SK-N-MC (cell line): ENCODE measurements around the gene CALCOCO2.

Experiments
- FOXP2 ChIP-seq: optimal IDR thresholded peaks from 2 replicates; pipeline ENCODE3; 2011; ENCODE audit warnings: mild to moderate bottlenecking, moderate library complexity; ENCODE audit not compliant: insufficient read depth; ENCODE audit errors: extremely low read length, control extremely low read depth
- POLR2AphosphoS5 ChIP-seq: IDR thresholded peaks from 2 replicates; pipeline ENCODE4 v1.6.1; 2012; ENCODE audit warnings: mild to moderate bottlenecking, low read depth, low read length, borderline replicate concordance

DNA sequence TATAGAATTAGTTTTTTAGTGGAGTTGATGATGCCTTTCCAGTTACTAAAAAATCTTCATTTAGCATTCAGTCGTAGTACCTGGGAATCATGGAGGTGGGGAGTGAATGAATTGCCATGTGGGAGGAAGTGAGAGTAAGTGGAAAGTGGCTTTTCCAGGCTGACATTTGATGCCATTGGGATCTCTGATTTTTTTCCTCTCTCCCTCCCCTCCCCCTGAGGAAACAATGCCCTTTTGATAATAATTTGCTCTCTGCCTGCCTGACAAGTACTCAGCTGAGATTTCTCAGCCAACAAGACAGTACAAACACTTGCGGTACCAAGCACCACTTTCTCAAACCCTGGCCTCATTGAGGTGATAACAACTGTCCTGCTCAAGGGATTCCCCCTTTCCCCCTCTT is 79.5 kb downstream of the CALCOCO2 start:
- TF ChIP-seq POLR2AphosphoS5 (no peak), FOXP2 (no peak)
